K562 (cell line): ENCODE data around the gene FCHO1. TPM values are rescaled to one million over a fixed set of nuclear protein-coding genes. Genes with fewer than 3 reads are reported as not detected.
"Not testable (repeated sequence)": the region's sequence is repeated elsewhere in the genome, so short reads cannot be mapped to it uniquely, and the experiment has no call there.

Experiments used
- ATAC-seq: fragments of 200-7000 bp; cut with Tn5 transposase; 3 replicates; pipeline ENCODE4 v1.9.1; 2020; ENCODE audit warnings: moderate library complexity
- BruUV-seq: library from RNA; stranded (reverse); fragments of 400-500 nt; replicated peaks from 2 replicates; lab custom pipeline; 2021; lab: Mats Ljungman, UMichigan
- CTCF ChIA-PET: fragments of 300-600 bp; formaldehyde crosslinking; extraction: SDS; loops from one replicate; lab custom pipeline; 2021; ENCODE audit warnings: low intra/inter-chr PET ratio; lab: Yijun Ruan, JAX
- POLR2A ChIA-PET: fragments of 300-600, 350-650 bp; sonication (Branson Sonifier 250); formaldehyde crosslinking; extraction: SDS; loops from one replicate; lab custom pipeline; 2021; ENCODE audit warnings: antibody characterized with exemption, inconsistent platforms; lab: Yijun Ruan, JAX
- DNase-seq, 4 experiments: peaks; one replicate each; pipeline versions ENCODE4 v3.0.0 to v3.0.0-alpha.2; 2011 to 2018; ENCODE audit warnings: low spot score in 3 of 4, mixed read lengths in 3 of 4; ENCODE audit errors: extremely low read depth in 1 of 4
- FAIRE-seq: peaks from 2 replicates; lab custom pipeline; 2011; peaks lifted over from hg19 to GRCh38; lab: Jason Lieb, UNC
- H2AFZ ChIP-seq: 2 replicates; pipeline ENCODE4 v1.6.0; 2011; ENCODE audit warnings: low read depth, low read length, control low read depth, inconsistent platforms
- H3K27ac ChIP-seq: fragments of 200-600 bp; 3 replicates; pipeline ENCODE4 v1.8.0; 2011; ENCODE audit warnings: low read depth, mild to moderate bottlenecking, control low read depth, inconsistent platforms, low read length, moderate library complexity, mixed read lengths; ENCODE audit errors: extremely low read depth
- H3K27me3 ChIP-seq, 2 experiments: fragments of 300-600 bp in 1 of 2; 2 replicates in 1 of 2; 3 replicates in 1 of 2; pipeline versions ENCODE4 v1.6.0 to v1.8.0; 2011; ENCODE audit warnings: inconsistent platforms in 2 of 2, low read length in 2 of 2, mild to moderate bottlenecking in 1 of 2, mixed read lengths in 1 of 2, moderate library complexity in 1 of 2; ENCODE audit not compliant: control insufficient read depth in 2 of 2, insufficient read depth in 2 of 2
- H3K36me3 ChIP-seq: fragments of 300-600 bp; 3 replicates; pipeline ENCODE4 v1.8.0; 2011; ENCODE audit warnings: mild to moderate bottlenecking, low read length, inconsistent platforms; ENCODE audit not compliant: control insufficient read depth, insufficient read depth
- H3K4me1 ChIP-seq, 2 experiments: fragments of 200-600 bp in 1 of 2; replicated peaks in 1 of 2; 2 replicates in 1 of 2; 3 replicates in 1 of 2; pipeline versions ENCODE4 v1.5.1 to v1.8.0; 2011; ENCODE audit warnings: inconsistent platforms in 2 of 2, low read length in 2 of 2, mild to moderate bottlenecking in 1 of 2, mixed read lengths in 1 of 2, moderate library complexity in 1 of 2; ENCODE audit not compliant: control insufficient read depth in 2 of 2, insufficient read depth in 2 of 2
- H3K4me2 ChIP-seq: 2 replicates; pipeline ENCODE4 v1.6.1; 2011; ENCODE audit warnings: low read length, control low read depth, inconsistent platforms, mixed read lengths; ENCODE audit not compliant: insufficient read depth
- H3K4me3 ChIP-seq: fragments of 200-600 bp; sonication (generic), shearing (Covaris generic); 2 replicates; pipeline ENCODE4 v1.5.1; 2016; ENCODE audit warnings: control low read depth, inconsistent platforms
- H3K79me2 ChIP-seq: fragments of 200-600 bp; 3 replicates; pipeline ENCODE4 v1.8.0; 2011; ENCODE audit warnings: low read length, inconsistent platforms; ENCODE audit not compliant: control insufficient read depth, insufficient read depth
- H3K9ac ChIP-seq, 2 experiments: 2 replicates each; pipeline versions ENCODE4 v1.6.0 to v1.6.1; 2011; ENCODE audit warnings: low read depth in 2 of 2, low read length in 2 of 2, control low read depth in 1 of 2, inconsistent platforms in 1 of 2, mild to moderate bottlenecking in 1 of 2, mixed read lengths in 1 of 2; ENCODE audit not compliant: insufficient read depth in 1 of 2
- H3K9me1 ChIP-seq: one replicate; pipeline ENCODE4 v1.6.0; 2011; ENCODE audit warnings: inconsistent platforms, mild to moderate bottlenecking, low read length, moderate library complexity; ENCODE audit not compliant: control insufficient read depth, insufficient read depth
- H3K9me3 ChIP-seq: replicated peaks from 2 replicates; pipeline ENCODE4 v1.5.1; 2011; ENCODE audit warnings: low read depth, low read length, inconsistent platforms; ENCODE audit not compliant: control insufficient read depth, insufficient read depth
- H4K20me1 ChIP-seq: replicated peaks from 2 replicates; pipeline ENCODE4 v1.6.1; 2011; ENCODE audit warnings: low read length, inconsistent platforms, mixed read lengths; ENCODE audit not compliant: control insufficient read depth, insufficient read depth
- ARNT ChIP-seq, 2 experiments: fragments of 450-650 bp; IDR thresholded peaks; 2 replicates each; pipeline ENCODE4 v1.6.1; 2016; ENCODE audit warnings: mild to moderate bottlenecking in 1 of 2
- BCOR ChIP-seq: fragments of 450-650 bp; IDR thresholded peaks from 2 replicates; pipeline ENCODE4 v1.6.1; 2016
- CHD2 ChIP-seq: IDR thresholded peaks from 2 replicates; pipeline ENCODE4 v1.6.1; 2011; ENCODE audit warnings: low read depth, low read length
- CSDE1 ChIP-seq, 2 experiments: fragments of 450-650 bp; IDR thresholded peaks; 2 replicates each; pipeline ENCODE4 v1.6.1; 2016; ENCODE audit warnings: mild to moderate bottlenecking in 1 of 2
- CTBP1 ChIP-seq: fragments of 450-650 bp; IDR thresholded peaks from 2 replicates; pipeline ENCODE4 v1.6.1; 2016; ENCODE audit warnings: borderline replicate concordance
- EHMT2 ChIP-seq: fragments of 450-650 bp; IDR thresholded peaks from 2 replicates; pipeline ENCODE4 v1.6.1; 2018; ENCODE audit warnings: antibody characterized with exemption
- KAT7 ChIP-seq: sonication (generic); formaldehyde crosslinking; IDR thresholded peaks from 2 replicates; pipeline ENCODE4 v1.8.0; 2022; ENCODE audit warnings: missing genetic modification reagents, mild to moderate bottlenecking, borderline replicate concordance
- KDM1A ChIP-seq, 2 experiments: fragments of 450-650 bp; IDR thresholded peaks; 2 replicates each; pipeline ENCODE4 v1.6.1; 2016; ENCODE audit warnings: mild to moderate bottlenecking in 2 of 2
- POLR2A ChIP-seq: fragments of 450-650 bp; conservative IDR thresholded peaks from 2 replicates; pipeline ENCODE4 v1.6.1; 2016
- POLR3G ChIP-seq: IDR thresholded peaks from 2 replicates; pipeline ENCODE4 v1.6.1; 2011; ENCODE audit not compliant: insufficient read length, insufficient replicate concordance; ENCODE audit errors: extremely low read depth
- RAD51 ChIP-seq: fragments of 450-650 bp; IDR thresholded peaks from 2 replicates; pipeline ENCODE4 v1.7.1; 2016; ENCODE audit warnings: low read depth, mild to moderate bottlenecking, borderline replicate concordance
- RBM25 ChIP-seq: fragments of 200-400 bp; formaldehyde crosslinking; IDR thresholded peaks from 2 replicates; pipeline ENCODE4 v1.6.1; 2018; ENCODE audit warnings: low read length, low read depth, moderate library complexity; ENCODE audit not compliant: severe bottlenecking
- TRIM24 ChIP-seq, 2 experiments: fragments of 450-650 bp; IDR thresholded peaks; 2 replicates each; pipeline ENCODE4 v1.6.1; 2016
- ZNF121 ChIP-seq: sonication (generic); formaldehyde crosslinking; conservative IDR thresholded peaks from 2 replicates; pipeline ENCODE4 v1.8.0; 2022; ENCODE audit warnings: missing genetic modification reagents
- ZNF717 ChIP-seq: fragments of 250-450 bp; sonication (Bioruptor Pico); IDR thresholded peaks from 2 replicates; pipeline ENCODE4 v1.5.0; 2021
- WGBS: fragments of 100-300 bp; shearing (Covaris generic); methylation state at CpG from one replicate; pipeline ENCODE4 v1.1.6; 2016; ENCODE audit warnings: low coverage, mixed read lengths; ENCODE audit not compliant: insufficient coverage; ENCODE audit errors: missing lambda C conversion rate; 5-methylcytosine and 5-hydroxymethylcytosine counted together
- in situ Hi-C: fragments of 300-500 bp; cut with MboI; formaldehyde crosslinking; loops from 4 replicates; pipeline ENCODE4 v1.15.0; 2018; ENCODE audit warnings: inconsistent platforms, mixed read lengths
- intact Hi-C: fragments of 100-400 bp; cut with micrococcal nuclease; formaldehyde crosslinking; loops from 2 replicates; pipeline ENCODE4 v1.14.2; 2022
- polyA plus RNA-seq, 8 experiments: library from polyadenylated mRNA; depleted of rRNA in 4 of 8; stranded (reverse) in 5 of 8; unstranded in 3 of 8; fragments of >200 nt; fragmentation: Nextera tagmentation in 2 of 8; fragmentation: Illumina TruSeq in 1 of 8; extraction: Ambion mirVana in 2 of 8; extraction: Trizol in 1 of 8; gene quantifications; 2 replicates each; pipeline versions ENCODE4 v1.2.1 to v1.2.3, GENCODE V29; 2011 to 2014; ENCODE audit warnings: inconsistent platforms in 1 of 8, missing spikeins in 1 of 8
- total RNA-seq, 7 experiments: library from RNA; depleted of rRNA in 6 of 7; stranded (reverse); fragments of >200 nt in 6 of 7; fragmentation: Illumina TruSeq in 2 of 7; extraction: Trizol in 2 of 7; gene quantifications; 2 replicates each; pipeline versions ENCODE4 v1.2.1 to v1.2.3, GENCODE V29; 2011 to 2021; ENCODE audit warnings: low replicate concordance in 1 of 7
- TF ChIP-seq, protein P1 (sequence below): IDR thresholded peaks from 2 replicates; pipeline ENCODE4 v1.6.1; 2011; ENCODE audit not compliant: insufficient read length; ENCODE audit errors: extremely low read depth

The FCHO1 gene
- total and polyA plus RNA-seq, 9 of the 15 experiments (the other 6 are each of a cell fraction or from before 2014, with no cell fraction given): 0.21 to 58.9 (median 18.3) TPM

DNA sequence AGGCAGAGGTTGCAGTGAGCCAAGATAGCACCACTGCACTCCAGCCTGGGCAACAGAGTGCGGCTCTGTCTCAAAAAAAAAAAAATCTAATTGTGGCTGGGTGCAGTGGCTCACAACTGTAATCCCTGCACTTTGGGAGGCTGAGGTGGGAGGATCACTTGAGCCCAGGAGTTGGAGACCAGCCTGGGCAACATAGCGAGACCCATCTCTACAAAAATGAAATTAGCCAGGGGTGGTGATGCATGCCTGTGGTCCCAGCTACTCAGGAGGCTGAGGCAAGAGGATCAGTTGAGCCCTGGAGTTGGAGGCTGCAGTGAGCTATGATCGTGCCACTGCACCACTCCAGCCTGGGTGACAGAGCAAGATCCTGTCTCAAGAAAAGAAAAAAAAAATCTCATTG is 47.3 kb downstream of the FCHO1 start:
- DNase-seq, H3K9me3 ChIP-seq, H3K4me2 ChIP-seq, BruUV-seq, H3K79me2 ChIP-seq, H3K4me3 ChIP-seq, H3K9me1 ChIP-seq, CTCF ChIA-PET, intact Hi-C loops, FAIRE-seq, H3K27ac ChIP-seq, H2AFZ ChIP-seq, in situ Hi-C loops, ATAC-seq, H3K36me3 ChIP-seq, H4K20me1 ChIP-seq, H3K9ac ChIP-seq: not testable (repeated sequence)
- POLR2A ChIA-PET: interaction anchor here (1.1 kb wide), 1 partner anchor 87 kb away, joined by 3 read pairs; no protein-coding TSS in a partner anchor
- TF ChIP-seq ZNF121 (CRISPR knock-in tag): peak; percentile 82
- H3K27me3 ChIP-seq: peaks cover 4 to 30% of the 10 kb centered on the region in 2 experiments; a peak in 3 of 5 replicates
- WGBS: 8% methylated on average over 3 of the region's 3 CpGs
- H3K4me1 ChIP-seq: peaks cover 10 to 26% of the 10 kb centered on the region in 2 experiments; a peak in 4 of 5 replicates

DNA sequence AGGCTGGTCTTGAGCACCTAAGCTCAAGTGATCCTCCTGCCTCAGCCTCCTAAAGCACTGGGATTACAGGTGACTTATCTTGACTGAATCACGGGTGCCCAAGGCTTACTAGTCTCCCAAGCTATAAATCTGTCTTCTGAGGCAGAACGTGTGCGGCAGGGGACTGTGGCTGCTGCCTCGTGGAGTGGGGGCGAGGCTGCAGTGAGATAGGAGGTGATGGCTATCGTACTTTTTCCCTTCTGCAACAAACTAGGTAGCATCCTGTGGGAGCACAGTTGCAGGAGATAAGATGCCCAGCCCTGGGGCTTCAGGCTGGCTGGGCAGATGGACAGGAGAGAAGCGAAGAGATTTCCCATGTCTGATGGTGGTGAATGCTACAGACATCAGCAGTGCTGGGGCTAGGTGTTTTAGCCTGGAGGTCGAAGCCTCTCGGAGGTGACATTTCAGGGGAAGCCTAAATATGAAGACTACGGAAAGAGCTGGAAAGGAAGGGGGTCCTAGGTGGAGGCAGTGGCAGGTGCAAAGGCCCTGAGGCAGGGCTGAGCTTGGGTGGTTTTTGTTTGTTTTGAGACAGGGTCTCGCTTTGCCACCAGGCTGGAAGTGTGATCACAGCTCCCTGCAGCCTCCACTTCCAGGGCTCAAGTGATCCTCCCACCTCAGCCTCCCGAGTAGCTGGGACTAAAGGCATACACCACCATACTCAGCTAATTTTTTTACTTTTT is 51.0 kb downstream of the FCHO1 start:
- in situ Hi-C loops (no loop called here), intact Hi-C loops (no loop called here)
- no peaks in the 10 kb centered on the region for H3K9me3 ChIP-seq
- H3K27me3 ChIP-seq: peaks cover 0 to 32% of the 10 kb centered on the region in 2 experiments; a peak in 4 of 5 replicates
- no peak for DNase-seq
- no peaks in the 10 kb centered on the region for H3K79me2 ChIP-seq
- no peaks in the 10 kb centered on the region for H3K9me1 ChIP-seq
- H3K4me2 ChIP-seq: no peak overlapping the region
- H3K9ac ChIP-seq: no peak overlapping the region
- no peak for FAIRE-seq
- no peaks in the 10 kb centered on the region for H3K36me3 ChIP-seq
- no peak overlapping the region for H3K27ac ChIP-seq
- H3K4me3 ChIP-seq: no peak overlapping the region
- WGBS: under 1% methylated on average over 12 of the region's 12 CpGs
- CTCF ChIA-PET: interaction anchor here (0.7 kb wide), 1 partner anchor 28 kb away, joined by 3 read pairs; no protein-coding TSS in a partner anchor
- POLR2A ChIA-PET: interaction anchor here (0.6 to 1.5 kb wide), 6 partner anchors 14 to 133 kb away, joined by 3 to 5 read pairs (median 3); partner anchors contain the start of genes JAK3 and RPL18A
- BruUV-seq: no TSS peak
- ATAC-seq: no peak
- no peak overlapping the region for H2AFZ ChIP-seq
- no peaks in the 10 kb centered on the region for H4K20me1 ChIP-seq
- no peaks in the 10 kb centered on the region; a peak in 1 of 5 replicates for H3K4me1 ChIP-seq
- TF ChIP-seq RAD51 (no peak), RBM25 (peak; percentile 68), EHMT2 (no peak), CHD2 (no peak), KDM1A (IDR thresholded peaks at IDR 0.05) (peak in 1 of 2 experiments; percentile 16; a peak in 1 of 4 replicates), POLR2A (no peak), ARNT (IDR thresholded peaks at IDR 0.05) (no peak), BCOR (peak; percentile 44; the same call in 1 of the 2 replicates), CSDE1 (IDR thresholded peaks at IDR 0.05) (no peak), ZNF717 (CRISPR knock-in tag) (no peak), KAT7 (CRISPR knock-in tag) (no peak), TRIM24 (IDR thresholded peaks at IDR 0.05) (no peak), POLR3G (no peak), CTBP1 (peak; percentile 26; the same call in 1 of the 2 replicates)
- TF ChIP-seq, protein P1, sequence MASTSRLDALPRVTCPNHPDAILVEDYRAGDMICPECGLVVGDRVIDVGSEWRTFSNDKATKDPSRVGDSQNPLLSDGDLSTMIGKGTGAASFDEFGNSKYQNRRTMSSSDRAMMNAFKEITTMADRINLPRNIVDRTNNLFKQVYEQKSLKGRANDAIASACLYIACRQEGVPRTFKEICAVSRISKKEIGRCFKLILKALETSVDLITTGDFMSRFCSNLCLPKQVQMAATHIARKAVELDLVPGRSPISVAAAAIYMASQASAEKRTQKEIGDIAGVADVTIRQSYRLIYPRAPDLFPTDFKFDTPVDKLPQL: no peak
